GM12873 (cell line): Measurements from ENCODE around the gene NR1D2.

Experiments used
- CTCF ChIP-seq: IDR thresholded peaks from 2 replicates; pipeline ENCODE4 v1.5.1; 2012; ENCODE audit warnings: low read depth, mild to moderate bottlenecking, moderate library complexity, low read length, control low read depth; ENCODE audit not compliant: insufficient read depth; ENCODE audit errors: missing control alignments

The NR1D2 gene

GRCh38 chr3:23996095-23996524, 51.0 kb downstream of the NR1D2 start:
- TF ChIP-seq CTCF: no peak

- peak; percentile 87 for TF ChIP-seq CTCF
These were observed 54.0 kb downstream of the NR1D2 start for GRCh38 chr3:23999012-23999641.

- no peak for TF ChIP-seq CTCF
These were observed 57.0 kb downstream of the NR1D2 start for GRCh38 chr3:24002129-24002528.

- no peak for TF ChIP-seq CTCF
These were observed 58.4 kb downstream of the NR1D2 start for GRCh38 chr3:24003466-24003865.

GRCh38 chr3:24004171-24004938, 59.3 kb downstream of the NR1D2 start:
- TF ChIP-seq CTCF: no peak

- no peak for TF ChIP-seq CTCF
These were observed 60.6 kb downstream of the NR1D2 start for GRCh38 chr3:24005669-24006068.

GRCh38 chr3:24012589-24013269, 67.6 kb downstream of the NR1D2 start:
- no peak for TF ChIP-seq CTCF
